ENCODE results near the gene GPATCH2.

The GPATCH2 gene

GRCh38 chr1:217472915-217473314, 158.0 kb downstream of the GPATCH2 start:
- DNase-seq (ENCODE audit: low read depth in 1 of 2, low spot score in 1 of 2): no peak
- H3K27me3 ChIP-seq (ENCODE audit: insufficient read depth, poor library complexity, severe bottlenecking): no peaks in the 10 kb centered on the region
- TF ChIP-seq REST (IDR thresholded peaks at IDR 0.05; ENCODE audit: insufficient replicate concordance, low read depth) (no peak), SPI1 (IDR thresholded peaks at IDR 0.05; ENCODE audit: borderline replicate concordance, low read depth) (no peak), POLR2AphosphoS5 (IDR thresholded peaks at IDR 0.05; ENCODE audit: low read depth) (no peak), GABPA (IDR thresholded peaks at IDR 0.05; ENCODE audit: low read depth) (no peak), CTCF (IDR thresholded peaks at IDR 0.05; ENCODE audit: insufficient read depth, low read length) (no peak)
- H3K27ac ChIP-seq (replicated peaks): no peak overlapping the region
- no peak overlapping the region for H3K4me3 ChIP-seq (replicated peaks; ENCODE audit: insufficient read depth, low read length)

- Histone ChIP-seq H3K27me3 (ENCODE audit: insufficient read depth, poor library complexity, severe bottlenecking) (no peaks in the 10 kb centered on the region), H3K27ac (replicated peaks) (no peak overlapping the region), H3K4me3 (replicated peaks; ENCODE audit: insufficient read depth, low read length) (no peak overlapping the region)
- DNase-seq (ENCODE audit: low read depth in 1 of 2, low spot score in 1 of 2): no peak
- TF ChIP-seq SPI1 (IDR thresholded peaks at IDR 0.05; ENCODE audit: borderline replicate concordance, low read depth): no peak
- TF ChIP-seq POLR2AphosphoS5 (IDR thresholded peaks at IDR 0.05; ENCODE audit: low read depth): no peak
- TF ChIP-seq CTCF (IDR thresholded peaks at IDR 0.05; ENCODE audit: insufficient read depth, low read length): no peak
- TF ChIP-seq REST (IDR thresholded peaks at IDR 0.05; ENCODE audit: insufficient replicate concordance, low read depth): no peak
- no peak for TF ChIP-seq GABPA (IDR thresholded peaks at IDR 0.05; ENCODE audit: low read depth)
Observed at GRCh38 chr1:217471403-217471802, 159.5 kb downstream of the GPATCH2 start.

- Histone ChIP-seq H3K4me3 (replicated peaks; ENCODE audit: insufficient read depth, low read length) (no peak overlapping the region), H3K27ac (replicated peaks) (no peak overlapping the region), H3K27me3 (ENCODE audit: insufficient read depth, poor library complexity, severe bottlenecking) (no peaks in the 10 kb centered on the region)
- DNase-seq (ENCODE audit: low read depth in 1 of 2, low spot score in 1 of 2): no peak
- TF ChIP-seq SPI1 (IDR thresholded peaks at IDR 0.05; ENCODE audit: borderline replicate concordance, low read depth): no peak
- no peak for TF ChIP-seq POLR2AphosphoS5 (IDR thresholded peaks at IDR 0.05; ENCODE audit: low read depth)
- no peak for TF ChIP-seq CTCF (IDR thresholded peaks at IDR 0.05; ENCODE audit: insufficient read depth, low read length)
- TF ChIP-seq GABPA (IDR thresholded peaks at IDR 0.05; ENCODE audit: low read depth): no peak
- no peak for TF ChIP-seq REST (IDR thresholded peaks at IDR 0.05; ENCODE audit: insufficient replicate concordance, low read depth)
Observed at GRCh38 chr1:217469983-217470382, 160.9 kb downstream of the GPATCH2 start.
